Activated gamma-delta T cell treated with Interleukin-2 at 50 U/mL for 16 hours (primary cell): ENCODE results near the gene DSE.
A peak's percentile ranks its signal among the peaks of the same experiment; 100 is the strongest.
"Not testable (repeated sequence)": the region's sequence is repeated elsewhere in the genome, so short reads cannot be mapped to it uniquely, and the experiment has no call there.

Source experiments
- DNase-seq: peaks from one replicate; pipeline ENCODE4 v3.0.0-alpha.2; 2020

DSE gene

DNA sequence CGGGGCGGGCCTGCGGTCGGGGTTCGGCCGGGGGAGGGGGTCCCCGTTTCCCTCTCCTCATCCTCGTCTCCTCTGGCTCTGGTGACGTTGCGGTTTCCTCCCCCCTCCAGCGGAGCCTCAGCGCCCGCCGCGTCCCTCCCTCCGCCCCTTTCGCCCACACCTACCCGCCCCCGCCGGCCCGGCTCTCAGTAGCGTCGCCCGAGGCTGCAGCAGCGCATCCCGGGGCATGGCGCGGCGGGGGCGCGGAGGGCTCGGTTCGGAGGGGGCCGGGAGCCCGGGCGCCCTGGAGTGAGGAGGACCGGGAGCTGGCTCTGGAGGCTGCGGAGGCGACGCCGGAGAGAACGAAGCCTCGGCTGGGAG lies at the start of gene DSE:
TSS of gene DSE (plus strand) at position 188 of the 360 bp plus-strand sequence. CDS start 28,304 bp downstream, outside the sequence.
- peak; percentile 49 for DNase-seq

DNA sequence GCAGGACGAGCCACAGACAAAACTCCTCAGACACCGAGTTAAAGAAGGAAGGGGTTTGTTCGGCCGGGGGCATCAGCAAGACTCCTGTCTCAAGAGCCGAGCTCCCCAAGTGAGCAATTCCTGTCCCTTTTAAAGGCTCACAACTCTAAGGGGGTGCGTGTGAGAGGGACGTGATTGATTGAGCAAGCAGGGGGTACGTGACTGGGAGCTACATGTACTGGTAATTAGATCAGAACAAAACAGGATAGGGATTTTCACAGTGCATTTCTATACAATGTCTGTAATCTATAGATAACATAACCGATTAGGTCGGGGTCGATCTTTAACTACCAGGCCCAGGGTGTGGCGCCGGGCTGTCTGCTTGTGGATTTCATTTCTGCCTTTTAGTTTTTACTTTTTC lies 48.8 kb upstream of the DSE start:
- DNase-seq: not testable (repeated sequence)

DNA sequence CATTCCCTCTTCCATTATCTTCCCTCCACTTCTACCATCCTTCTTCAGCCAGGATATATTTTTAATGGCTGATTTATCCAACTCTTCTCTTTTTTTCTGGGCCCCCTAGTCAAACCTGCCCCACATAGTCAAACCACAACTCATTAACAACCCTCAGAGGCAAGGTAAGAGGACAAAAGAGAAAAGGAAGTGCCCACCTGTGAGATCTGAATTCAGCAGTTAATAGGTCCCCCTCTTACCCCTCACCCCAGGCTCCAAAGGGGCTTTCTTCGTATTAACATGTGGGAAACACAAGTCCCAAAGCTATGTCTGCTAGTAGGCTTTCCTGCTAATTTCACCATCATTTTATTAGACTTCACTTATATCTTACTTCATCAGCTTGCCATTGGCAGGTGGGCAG lies 46.9 kb upstream of the DSE start:
- no peak for DNase-seq

DNA sequence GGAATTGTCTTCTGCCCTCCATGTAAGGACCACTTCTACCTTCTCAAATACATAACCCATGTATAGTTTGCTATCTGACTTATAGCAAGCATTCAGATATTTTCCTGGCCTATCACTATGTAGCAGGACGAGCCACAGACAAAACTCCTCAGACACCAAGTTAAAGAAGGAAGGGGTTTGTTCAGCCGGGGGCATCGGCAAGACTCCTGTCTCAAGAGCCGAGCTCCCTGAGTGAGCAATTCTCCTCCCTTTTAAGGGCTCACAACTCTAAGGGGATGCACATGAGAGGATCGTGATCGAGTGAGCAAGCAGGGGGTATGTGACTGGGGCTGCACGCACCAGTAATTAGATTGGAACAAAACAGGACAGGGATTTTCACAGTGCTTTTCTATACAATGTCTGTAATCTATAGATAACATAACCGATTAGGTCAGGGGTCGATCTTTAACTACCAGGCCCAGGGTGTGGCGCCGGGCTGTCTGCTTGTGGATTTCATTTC lies 45.1 kb upstream of the DSE start:
- not testable (repeated sequence) for DNase-seq

DNA sequence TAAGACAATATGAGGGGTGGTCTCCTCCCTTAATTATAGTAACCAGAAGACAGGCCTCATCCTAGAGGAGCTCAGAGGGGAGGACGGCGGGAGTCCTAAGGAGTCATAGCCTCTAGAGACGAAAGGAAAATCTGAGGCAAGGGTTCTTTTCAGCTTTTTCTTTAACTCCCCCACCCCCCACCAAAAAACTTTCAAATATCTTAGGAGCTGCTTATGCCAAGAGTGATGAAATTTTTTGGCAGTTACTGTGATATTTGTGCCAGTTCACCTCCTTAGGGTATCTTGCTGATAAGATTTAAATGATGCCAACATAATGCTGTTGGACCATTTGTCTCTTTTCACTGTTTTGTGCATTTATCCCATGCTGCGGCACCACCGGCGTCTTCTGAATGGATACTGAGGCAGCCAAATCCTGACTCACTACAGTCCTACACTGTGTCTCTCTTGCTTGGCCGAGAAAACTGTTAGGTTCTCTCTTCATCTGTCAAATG lies 44.5 kb upstream of the DSE start:
- no peak for DNase-seq

DNA sequence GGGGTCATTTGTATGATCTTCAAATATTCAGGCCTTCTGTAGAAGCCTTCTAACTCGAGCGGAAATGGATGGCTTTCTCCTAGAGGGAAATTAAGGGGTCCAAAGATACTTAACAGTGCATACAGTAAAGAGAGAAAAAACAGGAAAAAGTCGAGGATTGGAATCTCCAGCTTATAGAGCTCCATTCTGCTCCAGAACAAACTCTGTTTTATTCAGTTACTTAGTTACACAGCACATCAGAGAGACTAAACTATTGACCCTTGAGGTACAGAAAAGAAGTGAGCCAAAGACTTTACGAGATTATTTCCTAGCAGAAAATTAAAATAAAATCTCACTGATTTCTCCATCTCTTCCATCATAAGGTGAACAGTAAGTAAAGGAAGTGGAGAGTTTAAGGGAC lies 43.8 kb upstream of the DSE start:
- no peak for DNase-seq

DNA sequence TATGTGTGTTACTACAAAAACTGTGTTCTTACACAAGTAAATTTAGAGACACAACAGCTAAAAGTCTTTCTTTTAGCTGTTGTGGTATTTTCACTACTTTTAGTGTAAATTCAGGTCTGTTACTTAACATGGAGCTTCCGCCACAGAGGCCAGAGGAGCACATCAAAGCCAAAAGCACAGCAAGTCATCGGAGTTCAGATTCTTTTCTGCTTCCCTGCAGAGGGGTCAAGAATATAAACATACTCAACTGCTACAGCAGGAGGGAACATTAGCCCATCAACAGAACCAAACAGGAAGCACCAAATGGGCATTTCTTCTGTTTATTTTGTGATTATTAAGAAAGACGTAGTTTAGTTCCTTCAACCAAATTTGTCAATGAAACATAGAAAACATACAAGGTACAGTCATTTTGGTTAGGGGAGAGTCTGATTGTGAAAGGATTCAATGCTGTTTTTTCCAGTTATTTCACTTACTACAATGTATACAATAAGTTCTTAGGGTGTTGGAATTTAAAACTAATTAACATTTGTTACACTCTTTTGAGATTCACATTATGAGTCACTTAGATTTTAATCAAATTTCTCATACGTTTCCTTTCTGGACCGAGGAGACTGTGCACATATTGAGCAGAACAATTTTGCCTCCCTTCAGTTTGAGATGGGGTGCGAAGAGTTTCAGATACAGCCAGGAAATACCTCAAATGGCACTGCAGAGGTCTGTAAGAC lies 42.8 kb upstream of the DSE start:
- DNase-seq: no peak

DNA sequence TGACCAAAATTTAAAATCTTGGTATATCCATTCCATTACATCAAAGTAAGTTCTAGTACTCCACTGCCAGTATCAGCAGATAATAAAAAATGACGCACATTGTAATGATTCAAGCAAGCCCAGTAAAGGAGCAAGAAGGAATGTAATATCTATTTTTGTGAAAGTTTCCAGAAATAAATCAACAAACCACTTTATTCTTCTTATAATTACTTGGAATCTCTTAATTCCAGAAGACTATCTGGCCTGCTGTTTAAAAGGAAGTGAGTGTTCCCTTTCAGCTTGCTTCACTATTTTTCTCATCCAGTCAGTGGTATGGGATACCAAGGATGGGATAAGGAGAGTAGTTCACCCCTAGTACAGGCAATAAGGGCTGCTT lies 42.2 kb upstream of the DSE start:
- DNase-seq: no peak

DNA sequence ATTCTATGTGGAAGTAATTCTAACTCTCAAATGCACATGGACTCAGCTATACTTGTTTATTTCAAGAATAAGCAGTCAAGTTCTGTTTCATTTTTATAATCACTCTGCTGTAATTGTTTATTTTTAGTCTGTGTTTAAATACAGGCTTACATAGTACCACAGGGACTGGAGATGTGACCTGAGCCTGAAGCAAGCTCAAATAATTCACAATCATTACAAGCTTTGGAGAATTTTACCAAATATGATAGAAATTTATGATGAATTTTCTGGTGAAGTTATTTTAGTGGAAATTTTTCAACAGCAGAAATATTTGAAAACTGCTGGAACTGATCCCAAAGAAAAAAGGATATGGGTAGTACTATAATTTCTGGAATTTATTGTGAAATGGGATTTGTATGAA lies 41.6 kb upstream of the DSE start:
- no peak for DNase-seq

DNA sequence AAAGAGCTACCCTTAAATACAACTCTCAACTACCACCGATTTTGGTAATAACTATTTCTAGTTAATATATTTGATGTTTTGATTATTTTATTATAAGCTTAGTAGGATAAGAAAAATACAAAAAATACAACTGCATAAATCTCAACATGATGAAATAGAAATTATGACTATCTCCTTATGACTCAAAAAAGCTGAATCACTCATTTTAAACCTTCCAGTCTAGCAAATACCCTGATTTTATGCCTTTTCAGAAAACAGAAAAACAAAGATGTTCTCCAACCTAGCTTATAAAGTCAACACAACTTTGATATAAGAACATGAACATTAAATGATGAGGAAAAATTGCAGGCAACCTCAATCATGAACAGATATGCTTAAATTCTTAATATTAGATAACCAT lies 40.2 kb upstream of the DSE start:
- DNase-seq: no peak

DNA sequence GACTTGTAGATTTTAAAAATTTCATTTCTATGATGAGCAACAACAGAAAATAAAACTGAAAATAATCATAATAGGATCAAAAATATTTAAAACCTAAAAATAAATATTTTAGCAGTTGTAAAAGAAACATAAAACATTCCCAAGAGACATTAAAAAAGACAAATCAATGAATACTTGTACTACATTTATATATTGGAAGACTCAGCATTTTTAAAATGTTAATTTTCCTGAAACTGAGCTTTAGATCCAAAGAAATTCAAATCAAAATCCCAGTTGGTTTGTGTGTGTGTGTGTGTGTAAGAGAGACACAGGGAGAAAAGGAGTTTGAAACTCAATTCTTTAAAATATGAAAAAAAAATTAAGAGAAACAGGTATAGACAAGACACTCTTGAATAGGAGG lies 38.7 kb upstream of the DSE start:
- no peak for DNase-seq

DNA sequence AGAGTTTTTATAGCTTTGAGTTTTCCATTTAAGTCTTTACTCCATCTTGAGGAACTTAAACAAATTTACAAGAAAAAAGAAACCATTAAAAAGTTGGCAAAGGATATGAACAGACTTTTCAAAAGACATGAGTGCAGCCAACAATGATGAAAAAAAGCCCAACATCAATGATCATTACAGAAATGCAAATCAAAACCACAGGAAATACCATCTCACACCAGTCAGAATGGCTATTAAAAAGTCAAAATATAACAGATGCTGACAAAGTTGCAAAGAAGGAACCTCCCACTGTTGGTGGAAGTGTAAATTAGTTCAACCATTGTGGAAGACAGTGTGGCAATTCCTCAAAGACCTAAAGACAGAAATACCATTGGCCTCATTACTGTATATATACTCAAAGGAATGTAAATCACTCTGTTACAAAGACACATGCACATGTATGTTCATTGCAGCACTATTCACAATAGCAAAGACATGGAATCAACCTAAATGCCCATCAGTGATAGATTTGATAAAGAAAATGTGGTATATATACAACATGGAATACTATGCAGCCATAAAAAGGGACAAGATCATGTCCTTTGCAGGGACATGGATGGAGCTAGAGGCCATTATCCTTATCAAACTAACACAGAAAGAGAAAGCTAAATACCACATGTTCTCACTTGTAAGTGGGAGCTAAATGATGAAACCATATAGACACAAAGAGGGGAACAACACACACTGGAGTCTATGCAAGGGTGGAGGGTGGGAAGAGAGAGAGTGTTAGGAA lies 35.9 kb upstream of the DSE start:
- not testable (repeated sequence) for DNase-seq

DNA sequence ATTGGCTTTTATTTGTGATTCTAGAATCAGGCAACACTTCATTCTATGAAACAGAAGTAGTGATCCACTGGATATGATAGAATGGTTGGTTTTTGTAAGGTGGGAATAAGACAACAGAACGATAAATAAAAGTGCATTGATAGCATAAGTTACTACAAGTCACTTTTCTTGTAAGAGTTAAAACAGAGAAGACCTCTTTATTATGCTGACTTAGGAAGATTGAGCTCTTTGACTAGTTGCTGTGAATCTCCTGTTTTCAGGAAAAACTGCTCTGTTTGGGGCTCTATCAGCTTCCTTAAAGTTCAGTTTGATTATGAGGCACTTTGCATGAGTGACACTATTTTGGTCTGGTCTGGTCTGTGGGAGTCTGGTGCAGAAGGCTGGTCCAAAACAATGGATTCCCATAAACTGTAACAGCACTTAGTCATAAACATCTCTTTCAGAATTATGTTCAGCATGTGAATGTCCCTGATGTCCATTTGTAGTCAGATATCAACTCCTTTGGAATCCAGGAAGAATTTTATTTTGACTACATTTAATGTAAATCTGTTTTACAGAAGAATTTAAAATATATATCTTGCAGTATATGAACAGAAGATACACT lies 35.0 kb upstream of the DSE start:
- no peak for DNase-seq

DNA sequence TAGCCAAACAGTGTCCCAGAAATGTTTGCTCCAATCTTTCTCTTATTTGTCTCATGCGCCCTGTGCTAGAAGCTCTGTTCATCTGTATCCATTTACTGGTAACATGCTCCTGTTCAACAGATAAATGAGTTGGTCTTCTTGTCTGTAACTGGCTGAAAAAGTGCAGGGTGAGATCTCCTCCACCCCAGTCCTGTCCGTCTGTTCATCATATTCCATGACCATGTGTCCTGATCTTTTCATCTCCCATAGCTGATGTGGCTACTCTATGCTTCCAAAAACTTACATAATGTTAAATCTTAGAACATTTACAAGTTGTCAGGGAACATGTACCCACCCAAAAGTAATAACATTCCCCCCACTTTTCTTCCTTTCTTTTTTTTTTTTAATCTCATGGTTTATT lies 31.8 kb upstream of the DSE start:
- DNase-seq: no peak

DNA sequence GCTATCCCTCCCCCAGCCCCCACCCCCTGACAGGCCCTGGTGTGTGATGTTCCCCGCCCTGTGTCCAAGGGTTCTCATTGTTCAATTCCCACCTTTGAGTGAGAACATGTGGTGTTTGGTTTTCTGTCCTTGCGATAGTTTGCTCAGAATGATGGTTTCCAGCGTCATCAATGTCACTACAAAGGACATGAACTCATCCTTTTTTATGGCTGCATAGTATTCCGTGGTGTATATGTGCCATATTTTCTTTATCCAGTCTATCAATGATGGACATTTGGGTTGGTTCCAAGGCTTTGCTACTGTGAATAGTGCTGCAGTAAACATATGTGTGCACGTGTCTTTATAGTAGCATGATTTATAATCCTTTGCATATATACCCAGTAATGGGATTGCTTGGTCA lies 30.1 kb upstream of the DSE start:
- DNase-seq: not testable (repeated sequence)

DNA sequence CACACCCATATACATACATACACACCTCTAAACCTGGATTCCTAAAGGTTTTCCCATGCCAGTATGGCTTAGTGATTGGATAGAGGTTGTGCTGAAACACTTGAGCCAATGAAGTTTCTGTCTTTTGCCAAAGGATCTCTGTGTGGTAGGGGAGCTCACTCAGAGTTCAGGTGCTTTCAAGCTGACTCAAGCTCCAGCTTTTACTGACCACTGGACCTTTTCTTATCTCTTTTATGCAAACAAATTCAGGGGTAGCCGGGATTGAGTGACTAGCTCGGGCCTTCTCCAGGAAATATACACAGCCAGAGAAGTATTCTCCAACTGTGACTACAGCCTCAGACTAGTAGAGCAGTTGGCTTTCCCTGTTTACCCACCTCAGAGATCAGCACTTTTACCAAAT lies 21.5 kb upstream of the DSE start:
- no peak for DNase-seq

DNA sequence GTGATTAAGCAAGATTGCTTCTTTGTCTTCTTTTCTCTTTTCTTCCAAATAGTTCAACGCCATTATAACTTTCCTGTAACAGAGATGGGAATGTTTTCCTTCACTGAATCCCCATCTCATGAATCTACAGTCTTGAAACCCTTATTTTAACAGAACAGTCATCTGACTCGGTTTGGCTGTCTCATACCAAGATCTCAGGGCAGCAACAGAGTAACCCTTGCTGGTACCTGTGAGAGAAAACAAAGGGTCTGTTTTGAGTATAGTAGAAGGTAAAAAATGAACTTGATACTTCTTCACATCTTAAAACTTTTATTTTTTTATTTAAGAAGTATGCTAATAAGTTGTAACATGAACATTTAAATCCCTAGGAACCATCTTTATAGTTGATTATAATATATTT lies 19.6 kb upstream of the DSE start:
- DNase-seq: no peak

DNA sequence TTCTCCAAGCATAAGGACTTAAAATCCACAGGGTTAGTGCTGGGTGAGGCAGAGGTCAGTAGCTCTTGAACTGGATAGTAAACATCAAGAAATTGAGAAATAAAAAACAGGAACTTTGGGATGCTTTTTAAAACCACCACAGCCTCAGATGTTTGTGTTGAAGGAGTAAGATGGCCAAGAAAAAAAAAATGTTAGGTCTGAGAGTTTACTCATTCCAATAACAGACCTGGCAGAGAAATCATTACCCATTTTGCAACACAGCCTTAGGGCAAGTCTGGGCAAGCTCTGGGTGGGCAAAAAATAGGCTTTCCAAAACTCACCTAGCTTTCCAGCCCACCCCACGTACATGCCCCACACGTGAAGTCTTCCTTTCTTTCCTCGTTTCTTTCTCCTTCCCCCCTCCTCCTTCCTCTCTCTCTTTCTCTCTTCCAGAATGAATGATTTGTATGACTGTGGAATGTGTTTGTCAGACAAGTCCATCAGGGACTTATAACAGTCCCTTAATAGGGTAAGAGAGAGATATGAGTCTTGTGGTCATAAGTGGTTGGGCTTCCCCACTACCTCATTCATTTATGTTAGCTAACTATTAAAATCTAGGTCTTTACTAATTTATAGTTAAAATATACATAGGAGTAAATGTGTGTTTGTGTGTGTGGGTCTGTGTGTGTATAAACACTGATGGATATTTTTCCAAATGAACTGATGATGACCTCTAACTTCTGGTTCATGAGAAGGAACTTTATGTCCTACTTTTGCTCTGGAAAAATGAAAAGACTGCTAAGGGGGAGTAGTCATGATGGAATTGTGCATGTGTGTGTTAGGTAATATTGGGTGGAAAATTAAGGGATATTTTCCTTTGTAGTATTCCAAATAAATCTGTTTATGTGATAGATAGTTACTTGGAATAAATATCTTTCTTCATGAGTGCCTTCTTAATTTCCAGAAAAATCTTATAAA lies 18.0 kb upstream of the DSE start:
- DNase-seq: no peak

DNA sequence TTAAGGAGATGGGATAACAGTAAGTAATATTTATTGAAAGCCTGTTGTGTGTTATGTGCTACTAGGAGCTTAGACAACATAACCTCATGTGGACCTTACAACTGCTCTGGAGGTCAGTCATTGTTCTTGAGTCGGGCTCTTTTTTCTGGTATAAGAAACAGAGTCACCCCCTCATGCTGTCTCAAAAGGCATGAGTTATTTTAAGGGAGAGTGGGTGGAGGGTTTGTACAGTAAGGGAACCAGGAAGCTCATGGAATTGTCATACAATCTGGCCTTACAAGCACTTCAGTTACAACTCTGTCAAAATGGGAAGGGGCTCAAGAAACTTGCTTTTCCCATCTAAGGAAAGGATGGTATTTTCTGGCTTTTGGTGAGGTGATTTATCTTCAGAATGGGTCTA lies 16.5 kb upstream of the DSE start:
- no peak for DNase-seq

DNA sequence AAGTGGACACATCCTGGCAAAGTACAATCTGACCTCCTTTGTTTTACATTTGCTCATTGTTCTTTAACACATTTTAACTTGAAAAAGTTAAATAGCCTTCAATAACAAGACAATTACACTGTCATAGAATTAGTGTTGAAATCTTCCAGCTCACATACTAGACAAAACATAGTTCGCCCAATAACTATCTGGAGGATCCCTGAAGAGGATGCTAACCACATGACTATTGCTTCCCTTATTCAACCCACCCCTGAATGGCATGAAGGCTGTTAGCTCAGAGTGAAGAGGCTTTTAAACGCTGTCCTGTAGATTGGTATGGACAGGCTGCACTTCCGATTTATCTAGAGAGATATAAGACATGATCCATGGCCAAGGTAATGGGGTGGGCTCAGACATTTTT lies 15.0 kb upstream of the DSE start:
- DNase-seq: no peak

DNA sequence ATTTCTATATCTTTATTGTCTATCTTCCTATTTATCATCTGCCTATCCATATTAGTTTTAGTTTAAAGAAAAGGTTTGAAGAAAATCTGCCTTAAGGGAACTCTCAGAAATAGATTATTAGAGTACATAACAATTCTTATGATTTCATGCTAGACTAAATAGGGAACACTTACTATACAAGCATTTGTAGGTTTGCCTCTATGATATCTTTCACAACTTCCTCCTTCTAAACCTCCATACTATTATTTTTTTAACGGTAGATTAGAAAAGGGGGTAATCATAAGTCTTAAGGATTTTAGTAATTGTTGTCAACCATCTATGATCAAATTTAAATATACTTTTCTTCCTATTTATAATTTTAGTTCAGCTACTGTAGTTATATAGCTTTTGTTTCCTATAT lies 11.6 kb upstream of the DSE start:
- no peak for DNase-seq

DNA sequence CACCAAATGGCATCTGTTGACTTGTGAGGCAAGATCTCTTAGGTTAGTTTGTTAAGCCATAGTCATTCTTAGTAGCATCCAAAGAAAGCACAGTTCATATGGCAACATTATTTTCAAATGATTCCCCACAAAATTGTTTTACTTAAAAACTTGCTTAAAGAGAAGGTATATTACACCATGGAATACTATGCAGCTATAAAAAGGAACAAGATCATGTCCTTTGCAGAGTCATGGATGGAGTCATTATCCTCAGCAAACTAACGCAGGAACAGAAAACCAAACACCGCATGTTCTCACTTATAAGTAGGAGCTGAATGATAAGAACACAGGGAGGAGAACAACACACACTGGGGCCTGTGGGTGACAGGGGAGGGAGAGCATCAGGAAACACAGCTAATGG lies 10.9 kb upstream of the DSE start:
- DNase-seq: no peak

DNA sequence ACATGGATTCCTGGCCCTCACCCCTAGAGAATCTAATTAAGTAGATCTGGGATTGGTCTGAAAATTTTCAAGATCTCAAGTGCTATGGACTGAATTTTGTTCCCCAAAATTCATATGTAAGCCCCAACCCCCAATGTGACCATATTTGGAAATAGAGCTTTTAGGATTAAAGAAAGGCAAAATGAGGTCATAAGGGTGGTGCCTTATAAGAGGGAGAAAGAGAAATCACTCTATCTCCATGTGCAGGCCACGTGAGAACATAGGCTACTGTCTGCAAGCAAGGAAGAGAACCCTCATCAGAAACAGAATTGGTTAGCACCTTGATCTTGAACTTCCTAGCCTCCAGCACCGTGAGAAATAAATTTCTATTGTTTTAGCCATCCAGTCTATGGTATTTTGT lies 8.5 kb upstream of the DSE start:
- DNase-seq: no peak
